Dedifferentiated amniotic fluid mesenchymal stem cell (primary cell): ENCODE measurements around the gene WDR11.

Experiments
- DNase-seq: peaks from one replicate; pipeline ENCODE4 v3.0.0-alpha.2; 2016; ENCODE audit errors: extremely low spot score

The WDR11 gene

DNA sequence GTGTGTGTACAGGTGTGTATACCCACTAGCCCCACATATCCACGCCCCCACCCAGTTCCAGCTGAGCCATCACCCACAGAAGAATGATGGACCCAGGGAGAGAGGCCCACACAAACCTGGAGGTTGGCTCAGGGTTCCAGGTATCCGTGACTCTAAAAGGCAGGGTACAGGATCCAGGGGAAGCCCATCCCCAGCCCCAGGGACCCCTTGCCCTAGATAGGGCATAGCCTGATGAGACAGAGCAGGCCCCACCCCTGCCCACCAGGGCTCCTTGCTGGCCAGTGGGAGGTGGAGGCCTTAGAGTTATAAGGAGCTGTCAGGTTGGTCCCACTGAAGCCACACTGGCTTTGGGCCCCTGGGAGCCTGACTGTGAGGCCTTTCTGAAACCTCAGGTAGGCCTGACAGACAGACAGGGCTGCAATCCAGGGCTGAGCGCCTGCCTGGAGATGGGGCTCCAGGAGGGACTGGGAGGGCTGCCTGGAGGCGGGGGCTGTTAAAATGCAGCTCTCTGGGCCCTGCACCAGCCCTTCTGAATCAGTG, 93.5 kb downstream of the WDR11 start:
- DNase-seq = no peak

DNA sequence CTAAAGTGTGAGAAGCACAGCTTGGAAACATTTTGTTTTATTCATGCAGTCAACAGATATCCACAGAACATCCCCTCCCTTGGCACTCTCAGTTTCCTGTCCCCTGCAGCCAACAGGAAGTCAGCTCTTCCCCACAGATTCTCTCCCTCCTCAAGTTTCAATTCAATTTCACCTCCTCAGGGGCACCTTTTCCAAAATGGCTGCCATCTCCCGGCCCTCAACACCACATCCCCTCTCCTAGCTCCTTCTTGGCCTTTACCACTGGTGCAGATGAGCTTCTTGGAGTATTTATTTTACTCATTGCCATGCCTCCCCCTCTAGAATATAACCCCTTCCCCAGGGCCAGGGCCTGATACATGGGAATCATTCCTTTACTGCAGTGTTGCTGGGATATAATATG, 94.0 kb downstream of the WDR11 start:
- DNase-seq = no peak

DNA sequence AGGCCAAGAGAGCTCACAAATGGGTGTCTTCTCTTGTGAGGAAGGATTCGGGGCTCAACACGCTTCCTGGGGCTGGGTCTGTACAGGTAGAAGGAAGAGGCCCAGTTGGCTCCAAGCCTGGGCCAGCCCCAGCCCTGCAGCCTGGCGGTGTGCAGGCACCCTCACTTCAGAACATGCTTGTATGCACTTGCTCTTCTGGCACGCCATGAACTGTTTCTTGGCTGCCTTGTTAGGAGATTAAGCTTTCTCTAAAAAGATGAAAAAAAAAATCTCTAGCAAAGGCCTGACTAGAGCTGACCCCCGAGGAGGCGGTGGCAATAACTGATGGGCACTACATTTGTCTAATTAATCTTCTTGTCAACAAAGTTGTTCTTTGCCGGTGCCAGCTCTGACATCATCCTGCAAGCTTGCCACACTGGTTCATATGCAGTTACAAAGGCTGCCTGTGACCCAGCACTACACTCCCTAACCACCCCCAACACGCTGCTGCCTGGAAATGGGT, 94.7 kb downstream of the WDR11 start:
- DNase-seq = no peak

DNA sequence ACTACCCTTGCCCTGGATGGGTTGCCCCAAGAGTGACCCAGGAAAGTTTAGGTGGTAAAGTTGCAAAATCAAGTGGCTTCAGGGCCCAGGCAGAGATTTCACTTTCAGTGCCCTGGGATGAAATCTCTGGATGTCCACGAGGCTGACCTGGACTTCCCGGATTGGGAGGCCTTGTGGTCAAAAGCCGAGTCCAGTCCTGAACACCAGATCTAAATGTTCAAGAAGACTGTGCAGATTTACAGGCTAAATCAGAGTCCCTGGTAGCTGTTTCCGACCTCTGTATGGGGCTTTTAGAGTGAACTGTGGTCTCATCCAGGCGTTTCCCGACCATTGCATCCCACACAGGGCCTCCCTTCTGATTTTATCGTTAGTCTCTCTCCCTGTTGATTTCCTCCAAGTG, 95.3 kb downstream of the WDR11 start:
- no peak for DNase-seq

DNA sequence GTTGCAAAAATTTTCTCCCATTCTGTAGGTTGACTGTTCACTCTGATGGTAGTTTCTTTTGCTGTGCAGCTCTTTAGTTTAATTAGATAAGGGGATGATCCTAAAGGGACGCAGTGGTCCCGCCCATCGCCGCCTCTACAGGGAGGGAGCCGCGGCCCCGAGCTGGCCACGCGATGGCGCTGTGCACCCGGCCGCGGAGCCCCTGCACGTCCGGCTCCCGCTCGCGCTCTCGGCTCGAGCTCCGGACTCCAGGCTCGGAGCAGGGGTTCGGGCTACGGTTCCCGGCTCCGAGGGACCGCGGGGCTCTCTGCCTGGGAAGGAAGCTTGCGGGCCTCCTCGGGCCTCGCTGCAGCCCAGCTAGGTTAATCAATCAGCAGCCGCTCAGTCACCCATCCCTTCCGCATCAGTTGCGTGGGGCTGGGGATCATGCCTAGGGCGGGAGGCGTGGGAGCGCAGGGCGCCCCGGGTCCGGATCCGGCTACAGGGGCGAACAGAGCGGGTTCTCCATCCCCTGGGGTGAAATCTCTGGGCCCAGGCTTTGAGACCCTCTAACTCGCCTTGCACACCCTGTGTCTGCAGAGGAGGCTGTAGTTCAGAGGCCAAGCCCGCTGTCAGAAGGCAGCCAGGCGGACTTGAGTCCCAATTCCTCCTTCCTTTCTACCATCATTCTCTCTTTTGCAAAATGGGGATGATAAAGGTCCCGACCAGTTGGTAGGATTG, 97.9 kb downstream of the WDR11 start:
- peak; percentile 41 for DNase-seq

DNA sequence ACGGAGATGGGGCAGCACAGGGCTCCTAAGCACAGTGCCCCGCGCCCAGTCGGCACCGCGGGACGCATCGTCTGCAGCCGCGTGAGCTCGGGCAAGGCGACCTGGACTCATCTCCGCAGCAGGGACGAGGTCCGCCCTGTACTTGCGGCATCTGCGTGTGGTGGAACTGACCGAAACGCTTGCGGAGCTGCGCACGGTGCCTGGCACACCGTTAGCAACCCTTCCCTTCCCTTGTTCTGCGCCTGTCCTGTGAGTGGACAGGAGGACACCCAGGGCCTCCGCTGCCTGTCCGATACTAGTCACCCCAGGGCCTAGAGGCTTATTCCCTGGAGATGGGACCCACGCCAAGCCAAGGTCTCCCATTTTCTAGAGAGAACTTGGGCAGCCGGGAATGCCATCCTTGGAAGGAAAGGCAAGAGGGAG, 98.5 kb downstream of the WDR11 start:
- no peak for DNase-seq

DNA sequence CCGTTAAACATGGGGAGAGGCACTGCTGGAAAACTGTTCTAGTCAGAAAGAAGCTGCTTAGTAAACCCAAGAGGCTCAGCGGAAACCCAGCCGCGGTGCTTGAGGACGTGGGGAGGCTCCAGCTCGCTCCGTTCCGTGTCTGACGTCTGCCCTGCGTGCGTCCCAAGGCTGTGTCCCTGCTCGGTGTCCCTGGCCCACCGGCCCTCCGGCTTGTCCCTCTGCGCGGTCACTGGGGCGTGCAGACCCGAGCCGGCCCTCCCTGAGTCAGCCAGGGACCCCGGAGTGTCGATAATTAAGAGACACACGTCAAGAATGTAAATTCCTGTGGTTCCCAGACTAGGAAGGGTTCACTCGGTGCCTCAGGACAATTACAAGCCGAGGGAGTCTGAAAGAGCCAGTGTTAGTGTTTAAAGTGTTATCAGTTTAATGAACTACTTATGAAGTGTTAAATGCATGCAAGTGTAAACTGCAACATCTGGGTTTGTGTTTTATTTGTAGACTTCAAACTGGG, 98.9 kb downstream of the WDR11 start:
- DNase-seq = no peak

DNA sequence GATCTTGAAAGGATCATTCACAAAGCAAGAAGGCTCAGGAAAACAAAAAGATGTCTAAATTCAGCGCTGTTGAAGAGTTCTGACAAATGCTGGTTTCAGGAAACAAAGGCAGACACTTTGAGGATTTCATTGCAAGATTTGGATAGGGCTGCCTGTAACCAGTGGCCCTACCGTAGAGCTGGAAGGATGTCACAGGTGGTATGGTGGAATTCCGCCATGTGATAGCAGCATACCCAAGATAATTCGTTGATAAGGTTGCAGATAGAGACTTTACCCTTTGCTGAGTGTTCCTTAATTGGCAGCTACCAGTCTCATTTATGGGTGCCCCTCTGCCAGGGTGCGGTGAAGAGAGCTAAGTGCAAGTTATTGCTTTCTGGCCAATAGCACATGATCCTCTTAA, 100.1 kb downstream of the WDR11 start:
- no peak for DNase-seq

DNA sequence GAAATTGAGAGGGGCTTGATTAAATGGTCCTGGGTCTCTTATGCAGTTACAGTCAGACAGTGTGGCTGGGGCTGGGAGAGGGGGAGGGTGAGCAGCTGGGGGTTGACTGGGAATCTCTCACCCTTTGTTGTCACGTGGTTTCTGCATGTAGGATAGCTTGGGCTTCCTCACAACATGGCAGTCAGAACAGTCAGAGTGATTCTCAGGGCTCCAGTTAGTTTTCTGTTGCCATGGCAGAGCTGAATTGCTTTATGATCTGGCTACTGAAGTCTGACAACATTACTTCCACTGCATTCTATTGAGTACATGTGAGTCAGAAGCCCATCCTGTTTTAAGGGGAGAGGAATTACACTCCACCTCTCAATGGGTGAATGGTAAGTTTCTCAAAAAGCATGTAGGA, 102.7 kb downstream of the WDR11 start:
- no peak for DNase-seq
